Kidney tubule cell (primary cell): ENCODE measurements around the gene KCNT1.

Experiments
- DNase-seq: peaks from one replicate; pipeline ENCODE4 v3.0.0-alpha.2; 2018; ENCODE audit warnings: low spot score

The KCNT1 gene

DNA sequence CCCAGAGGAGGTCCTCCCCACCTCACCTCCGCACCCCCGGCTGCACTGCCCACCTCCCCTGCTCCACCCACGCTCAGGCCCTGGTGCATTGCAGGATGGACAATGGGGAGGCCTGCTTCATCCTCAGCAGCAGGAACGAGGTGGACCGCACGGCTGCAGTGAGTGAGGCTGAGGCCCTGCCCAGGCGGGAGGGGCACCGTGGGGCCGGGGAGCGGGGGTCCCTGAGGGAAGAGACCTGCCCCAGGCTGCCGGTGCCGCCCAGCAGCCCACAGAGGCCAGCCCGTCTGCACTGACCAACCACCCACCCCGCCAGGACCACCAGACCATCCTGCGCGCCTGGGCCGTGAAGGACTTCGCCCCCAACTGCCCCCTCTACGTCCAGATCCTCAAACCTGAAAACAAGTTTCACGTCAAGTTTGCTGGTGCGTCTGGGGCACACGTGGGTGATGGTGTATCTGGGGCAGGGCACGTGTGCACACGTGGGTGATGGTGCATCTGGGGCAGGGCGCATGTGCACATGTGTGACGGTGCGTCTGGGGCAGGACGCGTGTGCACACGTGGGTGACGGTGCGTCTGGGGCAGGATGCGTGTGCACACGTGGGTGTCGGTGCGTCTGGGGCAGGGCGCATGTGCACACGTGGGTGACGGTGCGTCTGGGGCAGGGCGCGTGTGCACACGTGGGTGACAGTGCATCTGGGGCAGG, 66.7 kb downstream of the KCNT1 start:
- no peak for DNase-seq

DNA sequence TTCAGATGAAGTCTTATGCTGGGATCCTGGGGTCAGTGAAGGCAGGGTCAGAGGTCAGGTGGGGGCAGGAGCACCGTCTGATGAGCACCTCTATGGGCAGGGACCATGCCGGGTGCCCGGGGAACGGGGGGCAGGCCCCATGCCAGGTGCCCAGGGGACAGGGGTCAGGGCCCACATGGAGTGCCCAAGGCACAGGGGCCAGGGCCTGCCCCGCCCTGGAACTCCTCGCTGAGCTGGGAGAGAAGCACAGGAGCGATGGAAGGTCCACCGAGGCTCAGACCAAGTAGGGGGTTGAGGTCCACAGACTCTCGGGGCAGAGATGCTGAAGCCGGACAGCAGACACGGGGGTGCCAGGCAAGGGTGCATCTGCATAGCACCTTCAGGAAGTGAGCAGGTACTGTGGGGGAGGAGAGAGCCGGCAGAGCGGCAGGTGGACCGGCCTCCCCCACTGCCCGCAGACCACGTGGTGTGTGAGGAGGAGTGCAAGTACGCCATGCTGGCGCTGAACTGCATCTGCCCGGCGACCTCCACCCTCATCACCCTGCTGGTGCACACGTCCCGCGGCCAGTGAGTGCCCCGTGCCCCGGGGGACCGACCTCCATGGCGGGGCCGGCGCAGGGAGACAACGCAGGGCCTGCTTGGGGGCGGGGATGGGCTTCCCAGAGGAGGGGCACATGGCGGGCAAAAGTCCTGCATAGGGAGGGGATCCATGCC, 67.7 kb downstream of the KCNT1 start:
- DNase-seq = no peak

DNA sequence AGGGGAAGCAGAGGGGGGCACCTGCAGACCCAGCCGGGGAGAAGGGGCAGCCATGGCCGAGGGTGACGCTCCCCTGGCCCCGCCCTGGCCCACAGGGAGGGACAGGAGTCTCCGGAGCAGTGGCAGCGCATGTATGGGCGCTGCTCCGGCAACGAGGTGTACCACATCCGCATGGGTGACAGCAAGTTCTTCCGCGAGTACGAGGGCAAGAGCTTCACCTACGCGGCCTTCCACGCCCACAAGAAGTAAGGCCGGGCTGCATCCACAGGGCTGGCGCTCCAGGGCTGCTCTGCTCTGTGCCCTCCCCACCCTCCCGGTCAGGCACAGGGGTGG, 68.2 kb downstream of the KCNT1 start:
- DNase-seq = no peak

DNA sequence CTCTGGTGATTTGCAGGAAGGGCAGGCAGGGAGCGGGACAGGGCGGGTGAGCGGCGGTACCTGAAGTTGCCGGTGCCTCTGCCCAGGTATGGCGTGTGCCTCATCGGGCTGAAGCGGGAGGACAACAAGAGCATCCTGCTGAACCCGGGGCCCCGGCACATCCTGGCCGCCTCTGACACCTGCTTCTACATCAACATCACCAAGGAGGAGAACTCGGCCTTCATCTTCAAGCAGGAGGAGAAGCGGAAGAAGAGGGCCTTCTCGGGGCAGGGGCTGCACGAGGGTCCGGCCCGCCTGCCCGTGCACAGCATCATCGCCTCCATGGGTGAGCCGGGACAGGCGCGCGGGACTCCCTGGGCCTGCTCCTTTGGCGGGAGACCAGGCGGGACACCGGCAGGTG, 68.8 kb downstream of the KCNT1 start:
- DNase-seq = no peak

DNA sequence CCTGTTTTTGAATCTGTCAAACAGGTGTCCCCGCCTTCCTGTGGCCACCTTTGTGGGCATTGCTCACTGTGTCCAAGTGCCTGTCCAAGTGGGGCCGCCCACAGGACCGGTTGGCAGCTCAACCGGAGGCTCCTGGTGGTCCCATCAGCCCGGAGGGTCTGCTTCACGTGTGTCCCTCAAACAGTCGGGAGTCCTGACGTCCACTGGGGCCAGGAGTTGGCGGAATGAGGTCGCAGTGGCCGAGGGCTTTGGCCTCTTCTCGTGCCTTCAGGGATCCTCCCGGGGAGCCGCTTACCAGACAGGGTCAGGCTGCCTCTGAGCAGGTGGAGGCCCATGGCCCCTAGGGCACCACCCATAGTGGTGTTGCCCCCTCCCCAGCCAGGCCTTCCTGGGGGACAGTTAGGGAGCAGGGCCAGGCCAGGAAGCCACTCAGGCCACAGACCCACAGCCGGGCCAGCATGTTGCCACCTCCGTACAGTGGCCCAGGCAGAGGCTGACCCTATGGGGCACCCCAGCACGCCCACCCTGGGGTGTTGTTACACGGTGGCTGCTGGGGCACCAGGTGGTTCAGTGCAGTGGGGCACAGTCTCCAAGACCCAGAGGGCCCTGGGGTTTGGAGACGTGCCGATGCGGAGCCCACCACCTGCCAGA, 69.5 kb downstream of the KCNT1 start:
- no peak for DNase-seq

DNA sequence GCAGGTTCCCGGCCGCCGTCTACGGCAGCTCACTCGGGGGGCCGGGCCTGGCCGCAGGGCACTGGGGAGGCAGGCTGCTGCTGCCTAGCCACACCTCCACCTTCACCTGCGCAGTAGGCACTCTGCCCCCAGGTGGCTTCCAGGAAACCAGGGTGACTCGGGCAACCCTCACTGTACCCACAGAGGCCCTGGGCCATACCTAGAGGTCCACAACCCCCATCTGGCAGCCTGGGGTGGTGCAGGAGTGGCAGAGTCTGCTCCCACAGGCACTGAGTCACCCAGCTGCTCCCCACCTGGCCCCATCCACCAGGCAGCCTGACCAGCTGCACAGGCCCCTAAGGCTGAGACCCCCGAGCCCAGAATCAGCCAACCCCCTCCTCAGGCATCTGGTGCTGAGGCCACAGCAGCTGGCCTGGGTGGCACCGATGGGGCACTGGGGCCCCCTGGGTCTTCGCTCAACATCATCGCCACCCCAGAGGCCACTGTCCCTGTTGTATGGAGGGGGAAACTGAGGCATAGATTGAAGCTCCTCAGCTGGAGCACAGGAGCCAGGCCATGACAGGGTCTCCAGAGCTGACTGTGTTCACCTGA, 70.2 kb downstream of the KCNT1 start:
- DNase-seq = no peak

DNA sequence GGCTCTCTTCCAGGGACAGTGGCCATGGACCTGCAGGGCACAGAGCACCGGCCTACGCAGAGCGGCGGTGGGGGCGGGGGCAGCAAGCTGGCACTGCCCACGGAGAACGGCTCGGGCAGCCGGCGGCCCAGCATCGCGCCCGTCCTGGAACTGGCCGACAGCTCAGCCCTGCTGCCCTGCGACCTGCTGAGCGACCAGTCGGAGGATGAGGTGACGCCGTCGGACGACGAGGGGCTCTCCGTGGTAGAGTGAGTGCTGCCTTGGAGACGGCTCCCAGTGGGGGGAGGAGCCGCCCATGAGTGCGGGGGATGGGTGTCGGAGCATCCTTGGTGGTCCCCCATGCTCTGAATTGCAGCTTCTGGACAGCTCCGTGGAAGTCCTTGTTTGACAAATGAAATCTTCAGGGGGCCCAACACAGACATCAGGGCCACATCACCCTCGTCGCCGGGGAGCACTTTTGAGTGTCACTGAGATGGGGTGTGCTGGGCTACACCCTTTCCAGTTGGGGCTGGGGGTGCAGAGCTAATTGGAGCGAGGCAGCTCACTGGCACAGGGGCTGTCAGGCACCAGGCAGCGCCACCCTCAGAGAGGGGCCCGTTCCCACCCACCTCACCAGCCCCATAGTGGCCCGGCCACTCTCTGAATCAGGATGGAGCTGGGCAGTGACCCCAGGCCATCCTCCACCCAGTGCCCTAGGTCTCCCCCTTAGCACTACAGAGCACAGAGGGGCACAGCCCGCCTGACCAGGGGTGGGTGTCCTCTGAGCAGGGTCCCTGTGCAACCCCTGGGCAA, 70.9 kb downstream of the KCNT1 start:
- no peak for DNase-seq

DNA sequence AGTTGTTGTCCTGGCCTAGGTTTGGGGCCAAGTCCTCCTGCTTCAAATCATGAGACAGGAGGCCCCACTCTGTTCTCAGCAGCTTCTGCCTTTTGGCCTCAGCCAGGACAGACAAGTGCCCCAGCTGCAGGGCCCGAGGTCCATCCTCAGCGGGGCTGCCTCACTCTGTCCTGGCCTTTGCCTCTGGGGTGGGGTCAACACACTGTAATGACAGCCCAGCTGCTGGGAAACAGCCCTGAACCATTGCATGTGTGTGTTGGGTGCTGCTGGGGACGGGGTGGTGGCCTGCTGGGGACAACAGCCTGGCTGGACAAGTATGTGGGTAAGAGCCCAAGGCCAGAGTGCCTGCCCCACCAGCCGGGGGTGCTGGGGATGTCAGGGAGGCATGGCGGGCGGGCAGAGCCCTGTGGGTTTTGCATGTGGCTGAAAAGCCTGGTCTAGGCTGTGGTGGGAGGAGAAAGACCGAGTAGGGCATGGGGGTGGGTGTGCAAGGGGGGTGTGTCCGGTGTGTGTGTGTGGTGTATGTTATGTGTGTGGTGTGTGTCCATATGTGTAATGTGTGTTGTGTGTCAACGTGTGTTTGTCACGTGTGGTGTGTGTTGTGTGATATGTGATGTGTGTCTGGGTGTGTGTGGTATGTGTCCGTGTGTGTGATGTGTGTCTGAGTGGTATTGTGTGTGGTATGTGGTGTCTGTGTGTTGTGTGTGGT, 71.7 kb downstream of the KCNT1 start:
- no peak for DNase-seq

DNA sequence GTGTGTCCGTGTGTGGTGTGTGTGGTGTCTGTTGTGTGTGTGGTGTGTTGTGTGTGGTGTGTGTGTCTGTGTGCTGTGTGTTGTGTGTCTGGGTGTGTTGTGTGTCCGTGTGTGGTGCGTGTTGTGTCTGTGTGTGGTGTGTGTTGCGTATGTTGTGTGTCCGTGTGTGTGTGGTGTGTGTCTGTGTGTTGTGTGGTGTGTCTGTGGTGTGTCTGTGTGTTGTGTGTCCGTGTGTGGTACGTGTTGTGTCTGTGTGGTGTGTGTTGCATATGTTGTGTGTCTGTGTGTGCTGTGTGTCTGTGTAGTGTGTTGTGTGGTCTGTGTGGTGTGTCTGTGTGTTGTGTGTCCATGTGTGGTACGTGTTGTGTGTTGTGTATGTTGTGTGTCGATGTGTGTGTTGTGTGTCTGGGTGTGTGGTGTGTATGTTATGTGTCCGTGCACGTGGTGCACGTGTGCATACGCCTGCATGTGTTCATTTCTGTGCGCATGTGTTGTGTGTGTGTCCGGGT, 72.3 kb downstream of the KCNT1 start:
- no peak for DNase-seq

DNA sequence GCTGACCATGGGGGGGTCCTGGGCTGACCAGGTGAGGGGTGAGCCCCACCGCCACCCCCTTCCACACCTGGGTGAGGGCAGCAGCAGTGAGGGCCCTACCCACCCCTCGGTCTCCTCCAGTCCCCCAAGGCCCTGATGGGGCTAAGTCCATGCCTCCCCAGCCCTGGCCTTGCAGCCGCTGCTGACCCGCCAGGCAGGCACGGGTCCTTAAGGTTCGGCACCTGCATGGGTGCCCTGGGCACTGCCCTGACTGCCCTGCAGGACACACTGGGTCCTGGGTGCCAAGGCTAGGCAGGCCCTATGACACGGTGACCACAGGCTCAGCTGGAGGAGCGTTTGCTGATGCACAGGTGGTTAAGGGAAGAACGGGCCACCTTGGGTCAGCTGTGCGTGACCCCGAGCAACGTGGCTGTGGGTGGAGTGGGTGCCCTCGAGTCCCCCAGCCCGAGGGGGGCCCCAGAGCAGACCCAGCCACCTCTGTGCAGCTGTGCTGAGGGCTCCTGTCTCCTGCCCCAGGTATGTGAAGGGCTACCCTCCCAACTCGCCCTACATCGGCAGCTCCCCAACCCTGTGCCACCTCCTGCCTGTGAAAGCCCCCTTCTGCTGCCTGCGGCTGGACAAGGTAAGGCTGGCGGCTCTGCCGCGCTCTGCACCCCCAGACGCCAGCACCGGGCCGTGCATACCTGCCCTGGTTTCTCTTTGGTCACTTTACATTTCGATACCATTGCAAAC, 73.0 kb downstream of the KCNT1 start:
- no peak for DNase-seq

DNA sequence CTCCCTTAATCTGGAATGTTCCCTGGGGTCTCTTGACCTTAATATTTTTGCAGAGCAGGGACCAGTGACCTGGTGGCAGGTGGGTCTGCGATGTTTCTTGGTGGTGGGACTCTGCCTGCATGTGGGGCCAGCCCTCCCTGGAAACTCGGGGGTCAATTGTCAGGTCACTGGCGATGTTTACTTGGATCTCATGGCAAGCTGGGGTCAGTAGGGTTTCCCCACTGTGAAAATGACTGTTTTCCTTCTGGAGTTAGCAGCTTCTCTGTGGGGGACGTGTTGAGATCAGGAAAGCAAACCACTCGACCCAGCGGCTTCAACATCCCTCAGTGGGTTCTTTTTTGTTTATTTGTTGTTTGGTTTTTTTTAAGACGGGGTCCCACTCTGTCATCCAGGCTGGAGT, 73.9 kb downstream of the KCNT1 start:
- DNase-seq = no peak

DNA sequence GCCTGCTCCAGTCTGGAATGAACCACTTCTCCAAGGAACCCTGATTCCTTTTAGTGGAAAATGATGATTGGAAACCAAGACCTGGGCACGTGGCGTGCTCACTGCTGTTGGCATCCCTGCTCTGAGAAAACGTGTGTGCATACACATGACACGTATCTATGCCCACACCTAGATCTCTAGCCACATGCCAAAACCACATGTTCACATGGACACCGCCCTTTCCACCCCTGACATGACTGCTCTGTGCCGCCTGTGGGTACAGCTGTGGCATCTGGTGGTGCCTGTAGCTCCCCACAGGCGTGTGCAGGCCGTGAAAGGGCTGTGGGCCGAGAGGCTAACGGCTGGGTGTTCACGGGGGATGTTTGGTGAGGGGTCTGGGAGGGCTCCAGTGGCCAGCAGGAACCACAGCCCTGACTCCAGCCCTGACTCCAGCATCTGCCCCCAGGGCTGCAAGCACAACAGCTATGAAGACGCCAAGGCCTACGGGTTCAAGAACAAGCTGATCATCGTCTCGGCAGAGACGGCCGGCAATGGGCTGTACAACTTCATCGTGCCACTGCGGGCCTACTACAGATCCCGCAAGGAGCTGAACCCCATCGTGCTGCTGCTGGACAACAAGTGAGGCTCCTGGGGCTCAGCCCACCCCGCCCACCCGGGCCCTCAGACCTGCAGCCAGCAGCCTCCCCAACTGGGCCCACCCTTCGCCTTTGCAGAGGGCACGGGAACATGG, 75.1 kb downstream of the KCNT1 start:
- DNase-seq = no peak

DNA sequence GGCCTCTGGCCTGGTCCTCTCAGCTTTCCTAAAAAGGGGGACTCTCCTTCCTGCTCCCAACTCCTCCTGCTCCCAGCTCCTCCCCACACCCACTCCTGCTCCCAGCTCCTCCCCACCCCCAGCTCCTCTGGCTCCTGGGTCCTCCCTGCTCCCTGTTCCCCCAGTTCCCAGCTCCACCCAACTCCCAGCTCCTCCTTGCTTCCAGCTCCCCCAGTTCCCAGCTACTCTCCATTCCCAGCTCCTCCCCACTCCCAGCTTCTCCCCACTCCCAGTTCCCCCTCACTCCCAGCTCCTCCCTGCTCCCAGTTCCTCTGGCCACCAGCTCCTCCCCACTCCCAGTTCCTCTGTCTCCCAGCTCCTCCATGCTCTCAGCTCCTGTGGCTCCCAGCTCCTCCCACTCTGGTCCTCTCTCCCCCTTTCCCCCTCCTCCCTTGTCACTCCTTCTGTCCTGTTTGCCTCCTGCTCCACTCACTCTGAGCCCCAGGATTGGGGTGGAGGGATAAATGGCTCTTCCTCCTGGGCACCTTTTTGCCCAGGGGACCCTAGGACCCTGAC, 75.7 kb downstream of the KCNT1 start:
- DNase-seq = no peak

DNA sequence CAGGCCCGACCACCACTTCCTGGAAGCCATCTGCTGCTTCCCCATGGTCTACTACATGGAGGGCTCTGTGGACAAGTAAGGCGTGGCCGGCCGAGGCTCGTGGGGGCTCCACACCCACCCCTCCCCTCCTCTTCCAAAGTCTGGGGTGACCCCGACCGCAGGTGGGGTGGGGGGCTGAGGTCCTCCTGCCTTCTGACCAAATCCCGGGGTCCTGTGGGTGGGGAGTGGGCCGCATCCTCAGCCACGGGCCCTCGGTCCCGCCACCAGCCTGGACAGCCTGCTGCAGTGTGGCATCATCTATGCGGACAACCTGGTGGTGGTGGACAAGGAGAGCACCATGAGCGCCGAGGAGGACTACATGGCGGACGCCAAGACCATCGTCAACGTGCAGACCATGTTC, 76.4 kb downstream of the KCNT1 start:
- no peak for DNase-seq

DNA sequence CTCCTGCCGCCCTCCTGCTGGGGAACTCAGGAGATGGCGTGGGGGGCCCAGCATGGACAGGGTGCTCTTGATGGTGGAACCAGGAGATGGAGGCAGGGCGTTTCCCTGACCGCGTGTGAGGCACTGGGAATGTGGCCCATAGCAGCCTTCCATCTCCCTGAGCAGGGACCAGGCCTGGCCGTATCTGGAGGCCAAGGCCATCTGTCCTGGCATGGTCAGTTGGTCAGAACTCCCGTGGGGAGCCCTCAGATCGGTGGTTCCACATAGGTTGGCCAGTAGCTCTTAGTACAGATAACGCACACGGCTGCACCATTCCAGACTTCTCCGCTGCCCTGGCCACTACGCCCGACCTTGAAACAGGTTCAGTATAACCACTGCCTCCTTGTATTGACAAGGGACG, 77.6 kb downstream of the KCNT1 start:
- no peak for DNase-seq

DNA sequence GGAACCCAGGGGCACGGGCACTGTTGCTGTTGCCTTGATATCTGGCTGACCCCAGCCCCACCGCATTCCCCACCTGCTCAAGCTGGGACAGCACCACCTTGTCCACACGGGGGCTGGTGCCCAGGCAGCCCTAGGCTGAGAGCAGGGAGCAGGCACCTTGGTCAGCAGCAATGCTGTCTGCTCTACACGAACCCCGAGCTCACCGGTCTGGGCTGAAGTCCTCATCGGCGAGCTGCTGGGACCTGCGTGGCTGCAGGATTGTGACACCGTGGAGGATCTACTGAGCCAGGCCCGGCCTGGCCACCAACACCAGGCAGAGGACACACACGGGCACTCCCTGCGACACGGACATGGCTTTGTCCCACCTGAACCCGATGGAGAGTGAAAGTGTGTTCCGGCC, 78.1 kb downstream of the KCNT1 start:
- DNase-seq = no peak

DNA sequence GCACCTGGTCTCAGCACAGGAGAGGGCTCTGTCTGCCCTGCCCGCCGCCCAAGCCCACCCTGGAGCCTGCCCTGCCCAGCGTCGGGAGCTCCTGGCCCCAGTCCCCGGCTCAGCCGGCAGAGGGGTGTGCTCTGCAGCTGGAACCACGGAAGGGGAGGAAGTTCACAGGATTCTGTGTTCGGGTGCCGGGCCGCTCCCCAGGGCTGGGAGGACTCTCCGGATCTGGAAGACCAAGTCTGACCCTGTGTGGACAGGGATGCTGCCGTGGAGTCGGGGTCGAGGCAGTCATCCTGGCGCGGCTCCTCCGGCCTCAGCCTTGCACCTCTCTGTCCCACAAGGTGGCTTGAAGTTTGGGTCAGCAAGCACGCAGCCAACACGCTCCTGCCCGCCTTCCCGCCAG, 78.6 kb downstream of the KCNT1 start:
- DNase-seq = no peak

DNA sequence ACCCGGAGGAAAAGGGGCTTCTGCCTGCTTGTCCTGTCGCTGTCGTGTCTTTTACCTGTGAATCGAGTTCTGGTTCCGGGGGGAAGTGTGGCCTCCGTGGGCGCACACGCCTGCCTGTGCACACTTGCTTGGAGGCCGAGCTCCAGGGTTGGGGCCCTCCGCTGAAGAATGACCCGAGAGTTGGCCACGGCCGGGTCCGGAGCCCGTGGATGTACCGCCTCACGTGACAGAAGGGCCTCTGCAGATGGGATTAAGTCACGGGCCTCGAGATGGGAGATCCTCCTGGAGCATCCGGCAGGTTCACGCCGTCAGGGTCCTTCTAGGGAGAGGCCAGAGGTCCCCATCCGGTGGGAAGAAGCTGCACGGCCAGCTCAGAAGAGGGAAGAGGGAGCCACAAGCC, 81.0 kb downstream of the KCNT1 start:
- no peak for DNase-seq

DNA sequence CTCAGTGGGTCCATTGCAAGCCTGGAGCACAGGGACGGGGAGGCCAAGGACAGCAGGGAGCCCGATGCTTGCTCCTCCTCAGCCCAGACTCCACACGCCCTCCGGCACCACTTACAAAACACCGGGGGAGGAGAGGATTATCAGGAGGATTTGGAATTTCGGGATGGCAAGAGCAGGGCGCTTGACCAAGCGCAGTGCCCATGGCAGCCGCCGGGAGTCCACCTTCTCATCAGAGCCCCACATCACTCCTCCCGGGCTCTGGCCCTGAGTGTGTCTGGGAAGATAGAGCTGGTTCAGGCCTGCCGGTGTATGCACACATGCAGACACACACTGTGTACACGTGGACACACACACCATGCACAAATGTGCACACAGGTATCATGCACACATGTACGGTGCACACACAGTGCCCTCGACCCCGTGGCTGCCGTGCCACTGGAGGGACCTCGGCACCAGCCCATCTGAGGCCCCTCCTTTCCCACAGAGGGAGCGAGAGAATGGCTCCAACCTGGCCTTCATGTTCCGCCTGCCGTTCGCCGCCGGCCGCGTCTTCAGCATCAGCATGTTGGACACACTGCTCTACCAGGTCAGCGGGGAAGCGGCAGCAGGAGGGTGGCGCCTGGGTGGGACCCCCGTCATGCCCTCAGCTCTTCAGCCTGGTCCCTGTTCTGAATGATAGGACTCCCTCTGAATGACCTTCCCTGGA, 81.7 kb downstream of the KCNT1 start:
- no peak for DNase-seq
